Activated CD4-positive, alpha-beta T cell treated with anti-CD3 and anti-CD28 coated beads, Interleukin-2, amount 50 U/mL, for 16 hours (primary cell): ENCODE data around the gene LAG3.

ENCODE experiments used
- DNase-seq: peaks from one replicate; pipeline ENCODE4 v3.0.0-alpha.2; 2020

Gene LAG3

GRCh38 chr12:6753772-6754356 is 18.5 kb upstream of the LAG3 start:
- DNase-seq, result no peak

GRCh38 chr12:6754411-6754810 is 17.9 kb upstream of the LAG3 start:
- DNase-seq, result no peak

- DNase-seq, result no peak
These were observed 15.2 kb upstream of the LAG3 start for GRCh38 chr12:6757028-6757690.

- DNase-seq, result no peak
These were observed 13.7 kb upstream of the LAG3 start for GRCh38 chr12:6758506-6759095.

GRCh38 chr12:6759741-6760140 is 12.6 kb upstream of the LAG3 start:
- DNase-seq, result no peak

GRCh38 chr12:6763380-6763779 is 8.9 kb upstream of the LAG3 start:
- no peak for DNase-seq

- DNase-seq, result peak; percentile 82
These were observed 8.1 kb upstream of the LAG3 start for GRCh38 chr12:6764011-6764828.

- DNase-seq, result no peak
These were observed 7.2 kb upstream of the LAG3 start for GRCh38 chr12:6765048-6765633.

GRCh38 chr12:6765634-6766581 is 6.4 kb upstream of the LAG3 start, which contains the start of gene PTMS:
TSS of gene PTMS (plus strand) at chr12:6766363. CDS start at chr12:6766706, 343 bp downstream.
- no peak for DNase-seq

- no peak for DNase-seq
These were observed 5.5 kb upstream of the LAG3 start for GRCh38 chr12:6766651-6767349.

GRCh38 chr12:6767353-6768319 is 4.7 kb upstream of the LAG3 start:
- DNase-seq, result no peak

GRCh38 chr12:6768437-6768914 is 3.8 kb upstream of the LAG3 start:
- no peak for DNase-seq

GRCh38 chr12:6768990-6769389 is 3.3 kb upstream of the LAG3 start:
- DNase-seq, result no peak

GRCh38 chr12:6769666-6770065 is 2.7 kb upstream of the LAG3 start:
- no peak for DNase-seq

- DNase-seq, result no peak
These were observed 2.2 kb upstream of the LAG3 start for GRCh38 chr12:6770094-6770493.

- DNase-seq, result no peak
These were observed 1.7 kb upstream of the LAG3 start for GRCh38 chr12:6770600-6770999.

- DNase-seq, result no peak
These were observed 1.2 kb upstream of the LAG3 start for GRCh38 chr12:6771091-6771495.

- no peak for DNase-seq
These were observed 600 bp upstream of the LAG3 start for GRCh38 chr12:6771509-6772330.
